HG02678 (cell line): ENCODE results near the gene DOC2A.

ENCODE experiments used
- ATAC-seq: cut with Tn5 transposase; IDR thresholded peaks from one replicate; pipeline ENCODE4 v1.9.1; 2021; ENCODE audit warnings: mild to moderate bottlenecking, moderate library complexity; ENCODE audit not compliant: unreplicated experiment

DOC2A gene

DNA sequence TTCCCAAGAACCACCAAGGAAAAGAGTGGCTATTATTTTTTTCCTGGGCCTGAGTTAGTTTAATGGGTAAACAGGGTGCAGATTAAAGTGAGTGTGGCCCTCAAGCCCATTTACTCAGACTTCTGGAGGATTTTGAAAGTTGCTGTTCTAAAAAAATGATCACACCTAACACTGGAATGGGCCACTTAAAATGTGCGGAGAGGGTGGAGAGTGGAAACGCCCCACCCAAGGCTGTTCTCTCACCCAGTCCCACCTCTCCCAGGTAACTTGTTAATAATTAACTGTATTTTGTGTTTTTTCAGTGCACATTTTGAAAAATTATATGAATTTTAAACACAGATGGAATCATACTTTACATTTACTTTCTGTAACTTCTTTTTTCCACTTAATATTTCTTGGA, 20.8 kb downstream of the DOC2A start:
- no peak for ATAC-seq

DNA sequence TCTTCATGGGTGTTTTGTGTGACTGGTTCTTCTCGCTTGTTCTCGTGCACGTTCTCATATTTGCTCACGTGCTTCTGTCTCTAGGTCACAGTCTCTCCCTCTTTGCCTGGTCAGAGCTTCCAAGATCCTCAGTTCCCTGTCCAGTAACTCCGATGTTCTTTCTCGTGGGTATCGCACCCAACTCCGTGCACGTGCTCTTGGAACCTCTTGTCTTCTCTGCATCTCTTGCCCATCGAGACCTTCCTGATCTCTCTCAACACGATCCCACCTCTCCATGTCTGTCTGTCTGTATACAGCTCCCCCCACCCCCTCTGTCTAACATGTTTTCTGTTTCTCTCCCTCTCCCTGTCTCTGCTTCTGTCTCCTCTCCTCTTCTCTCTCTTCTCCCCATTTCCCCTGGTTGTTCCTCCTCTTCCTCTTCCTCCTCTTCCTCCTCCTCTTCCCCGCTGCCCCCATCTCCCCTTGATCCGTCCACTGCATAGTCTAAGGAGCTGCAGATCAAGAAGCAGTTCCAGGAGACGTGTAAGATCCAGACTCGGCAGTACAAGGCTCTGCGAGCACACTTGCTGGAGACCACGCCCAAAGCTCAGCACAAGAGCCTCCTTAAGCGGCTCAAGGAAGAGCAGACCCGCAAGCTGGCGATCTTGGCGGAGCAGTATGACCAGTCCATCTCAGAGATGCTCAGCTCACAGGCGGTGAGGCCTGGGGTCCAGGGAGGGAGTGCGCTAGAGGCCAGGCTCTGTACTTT, 21.5 kb downstream of the DOC2A start:
- ATAC-seq = no peak

DNA sequence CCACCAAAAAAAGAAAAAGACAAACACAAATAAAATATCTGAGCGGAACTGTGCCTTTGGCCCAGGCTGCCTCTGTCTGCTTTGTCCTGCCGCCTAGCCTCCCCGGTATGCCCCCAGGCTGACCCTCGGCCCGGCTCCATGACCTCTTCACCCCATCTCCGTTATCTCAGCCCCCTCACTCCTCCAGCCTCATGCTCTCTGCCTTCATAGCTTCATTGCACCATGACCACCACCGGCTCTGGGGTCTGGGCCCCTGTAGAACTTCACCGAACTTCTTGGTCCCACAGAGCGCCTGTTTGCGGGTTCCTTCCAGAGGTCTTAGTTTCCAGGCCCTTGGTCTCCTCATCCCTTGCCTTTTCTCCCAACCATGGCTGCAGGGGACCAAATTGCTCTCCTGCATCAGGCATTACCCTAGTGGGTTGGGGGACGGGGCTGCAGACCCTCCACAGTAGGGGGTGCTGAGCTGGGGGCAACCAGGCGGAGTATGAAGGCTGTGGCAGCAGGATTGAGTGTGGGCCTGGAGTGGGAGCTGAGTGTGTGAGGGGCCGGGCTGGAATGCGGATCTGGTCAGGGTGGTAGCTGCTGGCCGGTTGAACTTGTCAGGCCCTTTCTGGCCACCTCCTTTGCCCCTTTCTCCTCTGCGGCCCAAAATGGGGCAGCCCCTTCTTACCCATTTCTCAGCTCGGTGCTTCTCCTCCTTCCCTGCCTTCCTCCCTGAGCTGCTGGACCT, 22.3 kb downstream of the DOC2A start:
- no peak for ATAC-seq

GRCh38 chr16:29987371-29988085, 23.3 kb downstream of the DOC2A start:
- no peak for ATAC-seq

- no peak for ATAC-seq
Measured at GRCh38 chr16:29986931-29987330, 23.9 kb downstream of the DOC2A start.

DNA sequence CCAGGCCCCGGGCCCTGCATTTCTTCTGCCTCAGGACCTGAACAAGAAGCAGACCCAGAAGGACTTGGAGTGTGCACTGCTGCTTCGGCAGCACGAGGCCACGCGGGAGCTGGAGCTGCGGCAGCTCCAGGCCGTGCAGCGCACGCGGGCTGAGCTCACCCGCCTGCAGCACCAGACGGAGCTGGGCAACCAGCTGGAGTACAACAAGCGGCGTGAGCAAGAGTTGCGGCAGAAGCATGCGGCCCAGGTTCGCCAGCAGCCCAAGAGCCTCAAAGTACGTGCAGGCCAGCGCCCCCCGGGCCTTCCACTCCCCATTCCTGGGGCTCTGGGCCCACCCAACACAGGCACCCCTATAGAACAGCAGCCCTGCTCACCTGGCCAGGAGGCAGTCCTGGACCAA, 24.6 kb downstream of the DOC2A start:
- ATAC-seq = no peak

DNA sequence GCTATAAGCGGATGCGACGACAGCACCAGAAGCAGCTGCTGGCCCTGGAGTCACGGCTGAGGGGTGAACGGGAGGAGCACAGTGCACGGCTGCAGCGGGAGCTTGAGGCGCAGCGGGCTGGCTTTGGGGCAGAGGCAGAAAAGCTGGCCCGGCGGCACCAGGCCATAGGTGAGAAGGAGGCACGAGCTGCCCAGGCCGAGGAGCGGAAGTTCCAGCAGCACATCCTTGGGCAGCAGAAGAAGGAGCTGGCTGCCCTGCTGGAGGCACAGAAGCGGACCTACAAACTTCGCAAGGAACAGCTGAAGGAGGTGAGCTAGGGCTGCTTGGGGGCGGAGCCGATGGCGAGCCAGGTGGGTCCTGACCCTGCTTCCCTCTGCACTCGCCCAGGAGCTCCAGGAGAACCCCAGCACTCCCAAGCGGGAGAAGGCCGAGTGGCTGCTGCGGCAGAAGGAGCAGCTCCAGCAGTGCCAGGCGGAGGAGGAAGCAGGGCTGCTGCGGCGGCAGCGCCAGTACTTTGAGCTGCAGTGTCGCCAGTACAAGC, 25.5 kb downstream of the DOC2A start:
- no peak for ATAC-seq

DNA sequence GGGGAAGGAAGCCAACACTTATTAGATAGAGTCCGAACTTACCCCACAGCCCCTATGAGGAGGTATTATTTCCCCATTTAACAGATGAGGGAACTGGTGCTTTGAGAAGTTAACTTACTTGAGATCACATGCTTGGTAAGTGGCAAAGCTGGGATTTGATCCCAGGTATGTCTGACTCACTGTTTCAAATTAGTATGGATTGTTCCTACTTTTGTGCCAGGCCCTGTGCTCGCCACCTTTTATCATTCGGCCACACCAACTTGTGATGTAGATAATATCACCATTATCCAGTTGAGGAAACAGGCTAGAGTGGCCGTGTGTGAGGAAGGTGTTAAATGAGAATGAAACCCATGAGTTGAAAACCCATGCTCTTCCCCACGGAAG, 26.1 kb downstream of the DOC2A start:
- ATAC-seq = no peak

- ATAC-seq = no peak
Measured at GRCh38 chr16:29984137-29984763, 26.6 kb downstream of the DOC2A start.

GRCh38 chr16:29983420-29984136, 27.2 kb downstream of the DOC2A start:
- ATAC-seq = no peak

- no peak for ATAC-seq
Measured at GRCh38 chr16:29982560-29983419, 28.0 kb downstream of the DOC2A start.

GRCh38 chr16:29978564-29979270, 32.1 kb downstream of the DOC2A start:
- no peak for ATAC-seq

GRCh38 chr16:29978081-29978480, 32.7 kb downstream of the DOC2A start:
- no peak for ATAC-seq

DNA sequence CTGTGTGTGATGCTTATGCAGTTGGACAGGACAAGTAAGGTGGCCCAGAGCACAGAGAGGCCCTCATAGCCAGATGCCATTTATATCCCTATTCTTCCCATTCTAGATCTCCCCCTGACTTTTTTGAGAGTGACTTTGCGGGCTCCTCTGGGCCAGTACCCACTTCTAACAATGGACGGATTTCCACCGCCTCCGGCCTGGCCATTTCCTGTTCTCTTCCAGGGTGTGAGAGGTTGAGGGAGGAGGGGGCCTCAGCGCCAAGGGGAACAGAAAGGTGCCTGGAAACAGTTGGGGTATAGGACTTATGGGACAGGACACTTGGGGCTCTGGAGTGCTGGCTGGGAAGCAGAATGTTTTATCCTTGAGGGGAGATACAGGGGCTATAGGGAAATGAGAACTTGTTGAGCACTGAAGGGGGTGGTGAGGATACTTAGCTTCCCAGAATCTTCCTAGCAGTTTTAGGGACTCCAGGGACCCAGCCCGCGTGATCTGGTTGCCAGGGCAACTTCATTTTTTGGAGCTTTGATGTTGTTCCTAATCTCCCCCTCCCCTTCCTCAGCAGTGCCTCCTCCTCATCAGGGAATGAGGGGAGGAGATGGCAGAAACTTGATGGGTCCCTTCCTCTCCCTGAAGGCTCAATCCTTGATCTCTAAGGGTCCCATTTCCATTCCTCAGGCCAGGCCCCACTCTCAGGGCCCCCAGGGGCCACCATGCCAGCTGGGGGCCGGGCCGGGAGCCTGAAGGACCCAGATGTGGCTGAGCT, 33.6 kb downstream of the DOC2A start:
- no peak for ATAC-seq

- ATAC-seq = no peak
Measured at GRCh38 chr16:29975811-29976511, 34.9 kb downstream of the DOC2A start.

DNA sequence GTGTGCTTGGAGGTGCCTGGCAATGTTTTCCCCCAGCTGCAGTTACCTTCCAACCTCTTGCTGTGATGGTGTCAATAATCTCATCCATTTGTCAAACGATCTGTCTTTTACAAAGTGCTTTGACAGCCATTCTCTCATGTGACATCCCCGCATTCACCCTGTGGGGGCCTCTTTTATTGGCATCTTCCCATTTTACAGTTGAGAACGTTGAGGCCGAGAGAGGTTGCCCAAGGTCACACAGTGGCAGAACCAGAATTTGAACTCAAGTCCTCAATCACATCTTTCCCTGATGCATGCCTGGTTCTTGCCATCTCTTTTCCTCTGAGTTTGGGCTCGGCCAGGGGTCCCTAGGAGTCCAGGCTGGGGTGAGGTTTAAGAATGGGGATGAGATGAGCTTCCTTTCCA, 35.7 kb downstream of the DOC2A start:
- ATAC-seq = no peak

GRCh38 chr16:29974291-29975133, 36.3 kb downstream of the DOC2A start:
- ATAC-seq = no peak
